ENCODE measurements around the gene MICU1.

Gene MICU1

GRCh38 chr10:72630144-72630543 lies 4.3 kb upstream of the MICU1 start:
- no peak for DNase-seq (ENCODE audit: low read depth)

DNA sequence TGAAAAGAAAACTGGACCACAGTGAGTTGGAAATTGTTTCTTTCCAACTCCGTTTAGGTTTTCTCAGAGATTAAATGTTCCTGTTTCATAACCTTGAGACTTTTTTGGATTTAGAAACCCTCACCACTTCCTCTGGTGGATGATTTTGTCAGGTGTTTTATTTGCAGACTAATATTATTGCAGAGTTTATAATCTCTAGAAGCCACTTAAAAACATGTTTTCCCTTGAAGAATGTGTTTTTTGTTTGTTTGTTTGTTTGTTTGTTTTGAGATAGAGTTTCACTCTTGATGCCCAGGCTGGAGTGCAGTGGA lies 520 bp upstream of the MICU1 start:
- no peak for DNase-seq (ENCODE audit: low read depth)

GRCh38 chr10:72625276-72625607 lies 637 bp downstream of the MICU1 start:
- no peak for DNase-seq (ENCODE audit: low read depth)

DNA sequence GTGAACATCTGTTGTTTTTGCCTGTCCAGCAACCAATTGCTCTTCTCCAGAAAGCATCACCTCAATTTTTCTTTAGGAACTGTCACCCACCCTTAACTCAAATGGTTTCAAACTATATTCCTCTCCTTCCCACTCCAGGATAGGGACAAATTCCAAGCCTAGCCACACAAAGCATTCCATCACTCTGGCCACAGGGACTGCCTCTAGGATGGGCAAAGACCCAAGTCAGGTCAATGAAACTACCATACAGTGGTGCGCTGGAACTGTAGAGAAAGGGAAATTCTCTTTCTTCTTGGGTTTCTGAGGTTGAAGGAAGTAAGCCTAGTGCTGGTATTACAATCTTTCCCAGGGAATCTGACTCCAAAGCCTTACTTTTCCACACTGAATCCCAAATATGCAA lies 3.6 kb downstream of the MICU1 start:
- DNase-seq (ENCODE audit: low read depth) = no peak

DNA sequence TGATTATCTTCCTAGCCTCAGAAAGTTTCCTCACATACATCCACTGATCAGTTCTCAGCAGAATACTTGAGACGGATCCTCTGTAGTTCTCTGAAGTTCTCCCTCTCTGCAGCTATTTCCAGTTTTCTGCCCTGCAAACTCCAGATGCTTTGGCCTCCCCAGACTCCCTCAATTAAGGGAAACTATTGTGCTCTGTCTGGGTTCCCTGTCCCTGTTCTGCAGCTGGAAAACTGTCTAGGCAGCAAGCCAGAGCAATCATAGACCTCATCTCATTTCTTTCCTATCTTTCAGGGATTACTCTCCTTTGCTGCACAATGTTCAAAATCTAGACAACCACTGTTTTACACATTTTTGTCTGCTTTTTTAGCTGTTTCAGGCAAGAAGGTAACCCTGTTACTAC lies 9.2 kb downstream of the MICU1 start:
- no peak for DNase-seq (ENCODE audit: low read depth)

DNA sequence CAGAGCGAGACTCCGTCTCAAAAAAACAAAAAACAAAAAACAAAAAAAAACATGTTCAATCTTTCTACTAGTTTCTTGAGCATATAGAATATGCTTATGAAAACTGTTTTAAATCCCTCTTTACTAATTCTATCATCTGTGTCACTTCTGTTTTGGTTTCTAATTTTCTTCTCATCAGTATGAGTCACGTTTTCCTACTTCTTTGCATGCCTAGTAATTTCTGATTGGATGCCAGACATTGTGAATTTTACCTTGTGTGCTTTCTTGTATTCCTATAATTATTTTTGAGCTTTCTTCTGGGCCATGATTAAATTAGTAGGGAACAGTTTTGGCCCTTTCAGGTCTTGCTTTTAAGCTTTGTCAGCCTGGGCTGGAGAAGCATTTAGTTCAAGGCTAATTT lies 9.9 kb downstream of the MICU1 start:
- DNase-seq (ENCODE audit: low read depth) = no peak

DNA sequence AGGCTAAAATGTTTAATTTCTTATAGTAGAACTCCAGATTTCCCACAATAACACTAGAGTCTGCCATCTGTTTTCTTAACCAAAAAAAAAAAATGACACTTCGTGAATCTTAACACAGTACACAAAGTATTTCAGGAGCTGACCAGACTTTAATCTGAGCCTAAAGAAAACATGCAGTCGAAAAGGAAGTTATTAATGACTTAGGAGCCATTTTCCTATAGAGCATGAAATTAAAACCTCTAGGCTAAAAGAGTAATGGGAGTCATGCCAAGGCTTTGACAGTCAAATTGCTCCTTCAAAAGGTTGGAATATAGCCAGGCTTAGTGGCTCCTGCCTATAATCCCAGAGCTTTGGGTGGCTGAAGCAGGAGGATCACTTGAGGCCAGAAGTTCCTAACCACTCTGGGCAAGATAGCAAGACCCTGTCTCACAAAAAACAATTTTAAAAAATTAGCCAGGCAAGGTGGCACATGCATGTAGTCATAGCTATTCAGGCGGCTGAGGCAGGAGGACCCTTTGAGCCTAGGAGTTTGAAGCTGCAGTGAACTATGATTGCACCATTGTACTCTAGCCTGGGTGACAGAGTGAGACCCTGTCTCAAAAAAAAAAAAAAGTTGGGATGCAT lies 13.6 kb downstream of the MICU1 start:
- DNase-seq (ENCODE audit: low read depth) = no peak

DNA sequence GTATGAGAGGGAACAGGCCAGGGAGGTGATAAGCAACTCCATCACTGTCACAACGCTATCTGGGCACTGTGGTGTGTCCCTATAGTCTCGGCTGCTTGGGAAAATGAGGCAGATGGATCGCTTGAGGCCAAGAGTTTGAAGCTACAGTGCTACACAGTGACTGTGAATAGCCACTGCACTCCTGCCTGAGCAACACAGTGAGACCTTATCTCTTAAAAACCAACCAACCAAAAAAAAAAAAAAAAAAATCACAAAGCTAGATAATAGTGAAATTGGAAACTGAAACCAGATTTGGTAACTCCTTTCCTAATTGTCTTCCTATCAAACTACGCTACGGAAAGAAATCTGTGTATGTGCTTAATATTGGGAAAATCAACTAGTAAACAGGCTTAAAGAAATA lies 14.1 kb downstream of the MICU1 start:
- DNase-seq (ENCODE audit: low read depth) = no peak

DNA sequence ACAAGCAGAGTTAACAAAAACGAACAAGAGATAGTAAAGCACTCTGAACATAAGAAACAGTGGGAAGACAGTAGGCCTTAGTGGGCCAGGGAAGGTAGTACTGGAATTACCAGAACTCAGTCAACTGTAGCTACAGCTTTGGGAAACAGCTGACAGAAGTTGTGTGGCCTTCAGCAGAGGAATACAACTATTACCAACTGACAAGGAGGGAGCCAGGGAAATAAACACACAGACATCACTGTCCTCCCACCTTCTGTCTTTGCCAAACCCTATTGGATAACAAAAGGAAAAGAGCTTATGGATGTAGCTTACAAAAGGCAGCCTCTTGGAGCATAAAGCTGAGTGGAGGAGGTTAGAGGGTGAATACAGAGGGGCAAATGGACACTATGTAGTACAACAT lies 15.4 kb downstream of the MICU1 start:
- DNase-seq (ENCODE audit: low read depth) = no peak

- no peak for DNase-seq (ENCODE audit: low read depth)
These were observed 20.8 kb downstream of the MICU1 start for GRCh38 chr10:72605122-72605521.

GRCh38 chr10:72601144-72601543 lies 24.7 kb downstream of the MICU1 start:
- DNase-seq (ENCODE audit: low read depth) = no peak

DNA sequence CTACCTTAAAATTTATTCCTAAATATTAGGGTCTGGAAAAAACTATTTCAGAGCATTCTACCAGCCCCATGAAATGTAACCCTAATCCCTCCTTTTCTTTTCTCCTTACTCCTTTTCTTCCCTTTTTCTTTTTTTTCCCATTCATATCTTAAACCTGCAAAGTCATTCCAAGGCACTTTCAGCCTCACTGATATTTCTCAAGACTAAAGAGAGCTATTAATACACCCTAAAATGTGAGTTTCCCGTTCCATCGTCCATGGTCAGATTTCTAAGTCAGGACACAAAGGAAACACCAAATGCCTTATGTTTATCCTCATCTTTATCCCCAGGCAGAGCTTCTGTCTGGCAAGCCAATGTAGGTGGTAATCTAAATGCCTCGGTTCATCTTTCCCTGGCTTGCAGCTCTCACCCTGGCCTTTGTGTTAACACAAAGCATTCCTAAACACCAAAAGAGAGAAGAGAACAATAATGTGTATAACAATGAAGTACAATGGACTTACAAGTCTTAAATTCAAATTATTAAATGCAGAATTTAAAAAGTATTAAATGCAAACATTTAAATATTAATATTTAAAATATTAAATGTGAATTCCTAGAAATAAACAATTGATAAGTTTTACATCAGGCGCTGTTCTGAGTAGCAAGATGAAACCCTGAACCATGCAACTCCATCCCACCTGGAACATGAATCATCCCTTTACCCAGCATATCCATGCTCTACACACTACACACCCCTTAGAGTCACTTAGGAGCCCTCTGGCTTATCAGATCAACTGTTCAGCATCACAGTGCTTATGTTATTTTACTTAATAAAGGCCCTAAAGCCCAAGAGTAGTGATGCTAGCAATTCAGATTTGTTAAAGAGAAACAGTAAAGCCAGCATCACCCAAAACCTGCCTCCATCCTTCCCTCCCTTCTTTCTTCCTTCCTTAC lies 26.8 kb downstream of the MICU1 start:
- DNase-seq (ENCODE audit: low read depth) = no peak

- DNase-seq (ENCODE audit: low read depth) = no peak
These were observed 28.0 kb downstream of the MICU1 start for GRCh38 chr10:72597897-72598296.

GRCh38 chr10:72595436-72595835 lies 30.4 kb downstream of the MICU1 start:
- no peak for DNase-seq (ENCODE audit: low read depth)

DNA sequence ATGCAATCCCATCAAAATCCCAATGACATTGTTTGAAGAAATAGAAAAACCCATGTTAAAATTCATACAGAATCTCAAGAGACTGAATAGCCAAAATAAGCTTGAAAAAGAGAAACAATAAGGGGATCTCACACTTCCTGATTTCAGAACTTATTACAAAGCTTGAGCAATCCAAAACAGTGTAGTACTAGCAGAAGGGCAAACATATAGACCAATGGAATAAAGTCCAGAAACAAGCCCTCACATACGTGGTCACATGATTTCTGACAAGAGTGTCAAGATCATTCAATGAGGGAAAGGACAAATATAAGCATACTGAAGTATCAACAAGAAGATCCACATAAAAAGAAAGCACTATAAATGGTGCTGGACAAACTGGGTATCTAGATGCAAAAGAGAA lies 31.9 kb downstream of the MICU1 start:
- DNase-seq (ENCODE audit: low read depth) = no peak

GRCh38 chr10:72588266-72588665 lies 37.6 kb downstream of the MICU1 start:
- no peak for DNase-seq (ENCODE audit: low read depth)

DNA sequence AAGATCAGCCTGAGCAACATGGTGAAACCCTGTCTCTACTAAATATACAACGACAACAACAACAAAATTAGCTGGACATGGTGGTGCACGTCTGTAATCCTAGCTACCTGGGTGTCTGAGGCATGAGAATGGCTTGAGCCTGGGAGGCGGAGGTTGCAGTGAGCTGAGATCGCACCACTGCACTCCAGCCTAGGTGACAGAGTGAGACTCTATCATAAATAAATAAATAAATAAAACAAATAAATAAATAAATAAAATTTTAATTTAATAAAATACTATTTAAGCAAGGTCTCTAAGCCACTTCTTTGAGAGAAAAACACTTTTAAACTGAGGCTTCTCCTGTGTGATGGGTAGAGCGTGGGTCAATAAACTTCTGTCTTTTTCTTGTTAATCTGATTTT lies 38.3 kb downstream of the MICU1 start:
- no peak for DNase-seq (ENCODE audit: low read depth)

- no peak for DNase-seq (ENCODE audit: low read depth)
These were observed 51.2 kb downstream of the MICU1 start for GRCh38 chr10:72574636-72575035.

- no peak for DNase-seq (ENCODE audit: low read depth)
These were observed 52.8 kb downstream of the MICU1 start for GRCh38 chr10:72573079-72573478.

DNA sequence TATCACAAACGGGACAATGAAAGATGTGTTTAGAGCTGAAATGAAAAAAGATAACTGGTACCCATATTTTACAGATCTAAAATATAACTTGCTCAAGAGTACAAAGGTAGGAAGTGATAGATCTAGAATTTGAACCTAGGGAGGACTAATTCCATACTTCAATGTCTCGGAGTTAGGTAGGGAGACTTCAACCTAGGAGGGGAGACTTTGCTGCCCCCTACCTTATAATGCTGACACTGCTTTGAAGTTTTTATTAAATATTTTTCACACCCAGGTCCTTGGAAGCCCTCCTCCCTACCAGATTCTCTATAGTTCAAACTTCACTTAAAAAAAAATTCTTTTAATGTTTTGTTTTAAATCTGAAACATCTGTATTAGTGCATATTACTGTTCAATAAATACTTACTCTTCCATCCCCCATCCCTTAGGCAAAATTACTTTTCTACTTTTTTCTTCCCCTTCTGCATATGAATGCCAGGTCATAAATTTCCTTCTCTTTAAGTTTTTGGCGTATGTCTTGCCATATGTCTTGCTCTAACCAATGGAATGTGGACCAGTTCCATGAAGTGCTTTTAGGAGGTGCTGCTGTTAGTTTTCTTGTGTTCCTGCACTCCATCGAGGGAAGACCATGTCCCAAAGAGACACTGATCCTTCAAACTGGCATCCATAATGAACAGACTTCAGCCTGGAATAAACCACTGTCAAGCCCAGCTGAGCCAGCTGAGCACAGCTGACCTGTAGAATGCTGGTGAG lies 57.8 kb downstream of the MICU1 start:
- DNase-seq (ENCODE audit: low read depth) = no peak

GRCh38 chr10:72567421-72567820 lies 58.5 kb downstream of the MICU1 start:
- no peak for DNase-seq (ENCODE audit: low read depth)

- no peak for DNase-seq (ENCODE audit: low read depth)
These were observed 61.3 kb downstream of the MICU1 start for GRCh38 chr10:72564596-72564995.

- no peak for DNase-seq (ENCODE audit: low read depth)
These were observed 62.4 kb downstream of the MICU1 start for GRCh38 chr10:72563327-72563932.

Data from T-helper 22 cell (primary cell).